GDM1 (cell line): ENCODE results near the gene PCDHB7.
"Not testable (repeated sequence)": the region's sequence is repeated elsewhere in the genome, so short reads cannot be mapped to it uniquely, and the experiment has no call there.

Experiments used
- DNase-seq: peaks from one replicate; lab custom pipeline; 2025; lab: John Stamatoyannopoulos, UW

PCDHB7 gene

DNA sequence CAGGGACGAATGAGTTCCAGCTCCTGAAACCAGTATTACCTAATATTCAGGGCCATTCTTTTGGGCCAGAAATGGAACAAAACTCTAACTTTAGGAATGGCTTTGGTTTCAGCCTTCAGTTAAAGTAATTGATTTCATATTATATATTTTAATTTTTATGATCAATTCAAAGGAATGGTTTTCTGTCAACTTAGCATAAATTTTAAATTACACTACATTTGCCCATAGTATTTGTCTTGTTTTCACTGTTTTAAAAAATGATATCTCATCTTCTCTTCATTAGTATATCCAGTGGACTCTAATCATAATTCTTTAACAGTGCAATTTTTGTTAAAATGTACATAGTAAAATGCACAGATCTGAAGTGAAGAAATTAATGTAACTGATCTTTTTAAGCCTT is 7.9 kb downstream of the PCDHB7 start:
- DNase-seq = no peak

DNA sequence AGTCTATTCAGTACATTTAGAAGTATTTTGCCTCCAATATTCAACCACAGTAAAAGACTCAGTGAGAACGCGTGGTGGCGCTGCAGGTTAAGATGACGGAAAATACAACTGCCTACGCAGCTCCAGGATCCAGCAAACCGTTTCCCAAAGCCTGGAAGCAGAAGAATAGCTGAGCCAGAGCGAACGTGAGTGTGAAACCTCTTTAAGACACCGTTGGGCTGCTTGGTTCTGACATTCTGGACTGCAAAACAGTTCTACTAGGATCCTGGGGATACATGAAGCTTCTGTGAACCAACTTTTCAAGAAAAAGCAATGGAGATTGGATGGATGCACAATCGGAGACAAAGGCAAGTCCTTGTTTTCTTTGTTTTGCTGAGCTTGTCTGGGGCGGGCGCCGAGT is 9.8 kb downstream of the PCDHB7 start, which contains the start of gene PCDHB16:
PCDHB16 (plus strand) TSS at position 140 of the 400 bp plus-strand sequence; CDS start at position 313, 173 bp downstream.
- no peak for DNase-seq

DNA sequence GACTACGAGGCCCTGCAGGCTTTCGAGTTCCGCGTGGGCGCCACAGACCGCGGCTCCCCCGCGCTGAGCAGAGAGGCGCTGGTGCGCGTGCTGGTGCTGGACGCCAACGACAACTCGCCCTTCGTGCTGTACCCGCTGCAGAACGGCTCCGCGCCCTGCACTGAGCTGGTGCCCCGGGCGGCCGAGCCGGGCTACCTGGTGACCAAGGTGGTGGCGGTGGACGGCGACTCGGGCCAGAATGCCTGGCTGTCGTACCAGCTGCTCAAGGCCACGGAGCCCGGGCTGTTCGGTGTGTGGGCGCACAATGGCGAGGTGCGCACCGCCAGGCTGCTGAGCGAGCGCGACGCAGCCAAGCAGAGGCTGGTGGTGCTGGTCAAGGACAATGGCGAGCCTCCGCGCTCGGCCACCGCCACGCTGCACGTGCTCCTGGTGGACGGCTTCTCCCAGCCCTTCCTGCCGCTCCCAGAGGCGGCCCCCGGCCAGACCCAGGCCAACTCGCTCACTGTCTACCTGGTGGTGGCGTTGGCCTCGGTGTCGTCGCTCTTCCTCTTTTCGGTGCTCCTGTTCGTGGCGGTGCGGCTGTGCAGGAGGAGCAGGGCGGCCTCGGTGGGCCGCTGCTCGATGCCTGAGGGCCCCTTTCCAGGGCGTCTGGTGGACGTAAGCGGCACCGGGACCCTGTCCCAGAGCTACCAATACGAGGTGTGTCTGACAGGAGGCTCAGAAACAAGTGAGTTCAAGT is 11.8 kb downstream of the PCDHB7 start:
- not testable (repeated sequence) for DNase-seq

DNA sequence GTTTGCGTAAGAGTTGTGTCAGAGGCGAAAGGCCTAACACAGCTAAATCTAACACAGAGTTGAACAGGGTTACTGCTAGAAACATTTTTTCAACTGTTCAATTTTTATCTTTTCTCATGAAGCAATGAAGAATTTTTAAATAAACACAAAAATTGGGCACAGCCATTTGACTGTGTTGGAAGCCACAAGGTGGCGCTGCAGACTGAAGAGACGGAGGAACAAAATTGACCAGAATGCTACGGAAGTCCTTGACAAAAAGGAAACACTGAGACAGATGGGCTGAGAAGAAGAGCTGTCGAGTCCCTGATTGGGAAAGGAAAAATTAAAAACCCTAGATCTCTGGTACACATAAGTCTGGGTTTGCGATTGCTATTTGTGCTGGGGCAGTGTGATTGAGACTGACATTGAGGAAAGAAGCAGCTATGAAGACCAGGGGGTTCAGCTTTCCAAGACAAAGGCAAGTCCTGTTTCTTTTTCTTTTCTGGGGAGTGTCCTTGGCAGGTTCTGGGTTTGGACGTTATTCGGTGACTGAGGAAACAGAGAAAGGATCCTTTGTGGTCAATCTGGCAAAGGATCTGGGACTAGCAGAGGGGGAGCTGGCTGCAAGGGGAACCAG is 14.6 kb downstream of the PCDHB7 start, which contains the start of gene PCDHB9:
PCDHB9 (plus strand) TSS at position 265 of the 616 bp plus-strand sequence; CDS start at position 423, 158 bp downstream.
- DNase-seq = peak; percentile 46

DNA sequence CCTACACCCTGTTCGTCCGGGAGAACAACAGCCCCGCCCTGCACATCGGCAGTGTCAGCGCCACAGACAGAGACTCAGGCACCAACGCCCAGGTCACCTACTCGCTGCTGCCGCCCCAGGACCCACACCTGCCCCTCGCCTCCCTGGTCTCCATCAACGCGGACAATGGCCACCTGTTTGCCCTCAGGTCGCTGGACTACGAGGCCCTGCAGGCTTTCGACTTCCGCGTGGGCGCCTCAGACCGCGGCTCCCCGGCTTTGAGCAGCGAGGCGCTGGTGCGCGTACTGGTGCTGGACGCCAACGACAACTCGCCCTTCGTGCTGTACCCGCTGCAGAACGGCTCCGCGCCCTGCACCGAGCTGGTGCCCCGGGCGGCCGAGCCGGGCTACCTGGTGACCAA is 16.2 kb downstream of the PCDHB7 start:
- DNase-seq = not testable (repeated sequence)

DNA sequence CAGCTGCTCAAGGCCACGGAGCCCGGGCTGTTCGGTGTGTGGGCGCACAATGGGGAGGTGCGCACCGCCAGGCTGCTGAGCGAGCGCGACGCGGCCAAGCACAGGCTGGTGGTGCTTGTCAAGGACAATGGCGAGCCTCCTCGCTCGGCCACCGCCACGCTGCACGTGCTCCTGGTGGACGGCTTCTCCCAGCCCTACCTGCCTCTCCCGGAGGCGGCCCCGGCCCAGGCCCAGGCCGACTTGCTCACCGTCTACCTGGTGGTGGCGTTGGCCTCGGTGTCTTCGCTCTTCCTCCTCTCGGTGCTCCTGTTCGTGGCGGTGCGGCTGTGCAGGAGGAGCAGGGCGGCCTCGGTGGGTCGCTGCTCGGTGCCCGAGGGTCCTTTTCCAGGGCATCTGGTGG is 16.7 kb downstream of the PCDHB7 start:
- DNase-seq = not testable (repeated sequence)

DNA sequence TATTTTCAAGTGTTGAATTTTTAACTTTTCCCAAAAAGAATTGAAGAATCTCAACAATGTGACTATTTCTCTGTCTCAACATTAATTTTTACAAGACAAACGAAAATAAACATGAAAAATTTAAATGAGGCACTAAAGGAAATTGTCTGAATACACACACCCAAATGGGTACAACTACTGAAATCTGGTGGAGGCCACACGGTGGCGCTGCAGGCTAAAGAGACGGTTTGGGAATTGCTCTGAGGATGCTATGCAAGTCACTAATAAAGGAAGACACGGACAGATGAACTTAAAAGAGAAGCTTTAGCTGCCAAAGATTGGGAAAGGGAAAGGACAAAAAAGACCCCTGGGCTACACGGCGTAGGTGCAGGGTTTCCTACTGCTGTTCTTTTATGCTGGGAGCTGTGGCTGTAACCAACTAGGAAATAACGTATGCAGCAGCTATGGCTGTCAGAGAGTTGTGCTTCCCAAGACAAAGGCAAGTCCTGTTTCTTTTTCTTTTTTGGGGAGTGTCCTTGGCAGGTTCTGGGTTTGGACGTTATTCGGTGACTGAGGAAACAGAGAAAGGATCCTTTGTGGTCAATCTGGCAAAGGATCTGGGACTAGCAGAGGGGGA is 19.8 kb downstream of the PCDHB7 start, which contains the start of gene PCDHB10:
PCDHB10 (plus strand) TSS at position 244 of the 616 bp plus-strand sequence; CDS start at position 444, 200 bp downstream.
- peak; percentile 16 for DNase-seq

DNA sequence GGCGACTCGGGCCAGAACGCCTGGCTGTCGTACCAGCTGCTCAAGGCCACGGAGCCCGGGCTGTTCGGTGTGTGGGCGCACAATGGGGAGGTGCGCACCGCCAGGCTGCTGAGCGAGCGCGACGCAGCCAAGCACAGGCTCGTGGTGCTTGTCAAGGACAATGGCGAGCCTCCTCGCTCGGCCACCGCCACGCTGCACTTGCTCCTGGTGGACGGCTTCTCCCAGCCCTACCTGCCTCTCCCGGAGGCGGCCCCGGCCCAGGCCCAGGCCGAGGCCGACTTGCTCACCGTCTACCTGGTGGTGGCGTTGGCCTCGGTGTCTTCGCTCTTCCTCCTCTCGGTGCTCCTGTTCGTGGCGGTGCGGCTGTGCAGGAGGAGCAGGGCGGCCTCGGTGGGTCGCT is 21.9 kb downstream of the PCDHB7 start:
- not testable (repeated sequence) for DNase-seq

DNA sequence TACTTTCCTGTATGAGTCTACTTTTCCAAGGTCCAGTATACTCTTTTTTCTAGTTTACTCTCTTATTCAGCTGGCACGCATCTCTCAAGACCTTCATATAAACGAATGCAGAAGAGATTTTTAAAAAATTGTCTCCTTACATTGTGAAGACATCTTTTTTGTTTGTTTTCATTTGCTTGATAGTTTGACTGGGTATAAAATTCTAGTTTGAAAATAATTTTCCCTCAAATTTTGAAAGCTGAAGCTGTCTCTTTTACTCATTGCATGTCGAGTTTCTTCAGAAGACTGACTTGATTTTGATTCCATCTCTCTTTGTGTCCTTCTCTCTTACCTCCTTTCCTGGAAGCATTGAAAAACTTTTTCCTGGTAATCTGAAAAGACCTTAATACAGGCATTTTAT is 23.9 kb downstream of the PCDHB7 start:
- no peak for DNase-seq

DNA sequence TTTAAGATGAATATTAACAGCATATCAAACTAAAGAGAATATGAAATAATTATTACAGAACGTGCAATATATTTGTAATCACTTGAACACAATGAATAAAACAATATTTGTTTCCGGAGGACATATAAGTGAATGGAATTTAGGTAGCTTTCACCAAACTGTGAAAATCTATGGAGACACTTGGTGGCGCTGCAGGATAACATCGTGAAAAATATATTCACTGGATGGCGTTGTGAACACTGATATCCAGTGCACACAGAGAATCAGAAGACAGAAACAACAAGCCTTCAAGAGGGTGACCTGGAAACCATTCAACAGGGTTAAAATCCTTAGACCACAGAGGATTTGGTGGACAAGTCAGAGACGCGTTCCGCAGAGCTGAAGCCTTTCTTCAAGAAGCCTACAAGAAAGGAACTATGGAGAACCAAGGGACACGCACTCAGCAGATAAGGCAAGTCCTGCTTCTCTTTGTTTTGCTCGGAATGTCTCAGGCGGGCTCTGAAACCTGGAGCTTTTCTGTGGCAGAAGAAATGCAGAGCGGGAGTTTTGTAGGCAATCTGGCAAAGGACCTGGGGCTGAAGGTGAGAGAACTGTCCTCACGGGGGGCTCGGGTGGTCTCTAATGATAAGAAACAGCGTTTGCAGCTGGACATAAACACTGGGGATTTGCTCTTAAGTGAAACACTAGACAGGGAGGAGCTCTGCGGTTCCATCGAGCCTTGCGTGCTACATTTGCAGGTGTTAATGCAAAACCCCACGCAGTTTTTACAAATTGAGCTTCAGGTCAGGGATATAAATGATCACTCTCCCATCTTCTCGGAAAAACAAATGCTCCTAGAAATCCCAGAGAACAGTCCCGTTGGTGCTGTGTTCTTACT is 27.2 kb downstream of the PCDHB7 start, which contains the start of gene PCDHB11:
PCDHB11 (plus strand) TSS at position 269 of the 877 bp plus-strand sequence; CDS start at position 417, 148 bp downstream.
- DNase-seq = no peak

DNA sequence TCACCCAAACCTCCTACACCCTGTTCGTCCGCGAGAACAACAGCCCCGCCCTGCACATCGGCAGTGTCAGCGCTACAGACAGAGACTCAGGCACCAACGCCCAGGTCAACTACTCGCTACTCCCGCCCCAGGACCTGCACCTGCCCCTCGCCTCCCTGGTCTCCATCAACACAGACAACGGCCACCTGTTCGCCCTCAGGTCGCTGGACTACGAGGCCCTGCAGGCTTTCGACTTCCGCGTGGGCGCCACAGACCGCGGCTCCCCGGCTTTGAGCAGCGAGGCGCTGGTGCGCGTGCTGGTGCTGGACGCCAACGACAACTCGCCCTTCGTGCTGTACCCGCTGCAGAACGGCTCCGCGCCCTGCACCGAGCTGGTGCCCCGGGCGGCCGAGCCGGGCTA is 28.7 kb downstream of the PCDHB7 start:
- DNase-seq = not testable (repeated sequence)

DNA sequence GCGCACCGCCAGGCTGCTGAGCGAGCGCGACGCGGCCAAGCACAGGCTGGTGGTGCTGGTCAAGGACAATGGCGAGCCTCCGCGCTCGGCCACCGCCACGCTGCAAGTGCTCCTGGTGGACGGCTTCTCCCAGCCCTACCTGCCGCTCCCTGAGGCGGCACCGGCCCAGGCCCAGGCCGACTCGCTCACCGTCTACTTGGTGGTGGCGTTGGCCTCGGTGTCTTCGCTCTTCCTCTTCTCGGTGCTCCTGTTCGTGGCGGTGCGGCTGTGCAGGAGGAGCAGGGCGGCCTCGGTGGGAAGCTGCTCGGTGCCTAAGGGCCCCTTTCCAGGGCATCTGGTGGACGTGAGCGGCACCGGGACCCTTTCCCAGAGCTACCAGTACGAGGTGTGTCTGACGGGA is 29.2 kb downstream of the PCDHB7 start:
- DNase-seq = not testable (repeated sequence)

DNA sequence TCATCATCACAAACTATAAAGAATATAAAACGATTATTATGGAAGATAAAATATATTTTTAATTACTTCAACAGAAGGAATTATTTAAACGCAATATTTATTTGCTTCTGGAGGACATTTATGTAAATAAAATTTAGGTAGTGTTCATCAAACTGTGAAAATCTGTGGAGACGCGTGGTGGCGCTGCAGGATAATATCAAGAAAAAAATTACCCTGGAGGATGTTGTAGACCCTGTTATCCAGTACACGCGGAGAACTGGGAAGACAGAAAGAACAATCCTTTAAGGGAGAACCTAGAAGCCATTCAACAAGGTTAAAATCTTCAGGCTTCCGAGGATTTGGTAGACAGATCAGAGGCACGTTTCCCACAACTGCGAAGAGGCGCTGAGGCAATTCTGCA is 36.0 kb downstream of the PCDHB7 start, which contains the start of gene PCDHB12:
PCDHB12 (plus strand) TSS at position 242 of the 400 bp plus-strand sequence. CDS start 189 bp downstream, outside the sequence.
- DNase-seq = no peak

DNA sequence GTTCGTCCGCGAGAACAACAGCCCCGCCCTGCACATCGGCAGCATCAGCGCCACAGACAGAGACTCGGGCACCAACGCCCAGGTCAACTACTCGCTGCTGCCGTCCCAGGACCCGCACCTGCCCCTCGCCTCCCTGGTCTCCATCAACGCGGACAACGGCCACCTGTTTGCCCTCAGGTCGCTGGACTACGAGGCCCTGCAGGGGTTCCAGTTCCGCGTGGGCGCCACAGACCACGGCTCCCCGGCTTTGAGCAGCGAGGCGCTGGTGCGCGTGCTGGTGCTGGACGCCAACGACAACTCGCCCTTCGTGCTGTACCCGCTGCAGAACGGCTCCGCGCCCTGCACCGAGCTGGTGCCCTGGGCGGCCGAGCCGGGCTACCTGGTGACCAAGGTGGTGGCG is 37.8 kb downstream of the PCDHB7 start:
- not testable (repeated sequence) for DNase-seq

DNA sequence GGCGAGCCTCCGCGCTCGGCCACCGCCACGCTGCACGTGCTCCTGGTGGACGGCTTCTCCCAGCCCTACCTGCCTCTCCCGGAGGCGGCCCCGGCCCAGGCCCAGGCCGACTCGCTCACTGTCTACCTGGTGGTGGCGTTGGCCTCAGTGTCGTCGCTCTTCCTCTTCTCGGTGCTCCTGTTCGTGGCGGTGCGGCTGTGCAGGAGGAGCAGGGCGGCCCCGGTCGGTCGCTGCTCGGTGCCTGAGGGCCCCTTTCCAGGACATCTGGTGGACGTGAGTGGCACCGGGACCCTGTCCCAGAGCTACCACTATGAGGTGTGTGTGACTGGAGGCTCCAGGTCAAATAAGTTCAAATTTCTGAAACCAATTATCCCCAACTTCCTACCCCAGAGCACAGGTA is 38.4 kb downstream of the PCDHB7 start:
- not testable (repeated sequence) for DNase-seq

DNA sequence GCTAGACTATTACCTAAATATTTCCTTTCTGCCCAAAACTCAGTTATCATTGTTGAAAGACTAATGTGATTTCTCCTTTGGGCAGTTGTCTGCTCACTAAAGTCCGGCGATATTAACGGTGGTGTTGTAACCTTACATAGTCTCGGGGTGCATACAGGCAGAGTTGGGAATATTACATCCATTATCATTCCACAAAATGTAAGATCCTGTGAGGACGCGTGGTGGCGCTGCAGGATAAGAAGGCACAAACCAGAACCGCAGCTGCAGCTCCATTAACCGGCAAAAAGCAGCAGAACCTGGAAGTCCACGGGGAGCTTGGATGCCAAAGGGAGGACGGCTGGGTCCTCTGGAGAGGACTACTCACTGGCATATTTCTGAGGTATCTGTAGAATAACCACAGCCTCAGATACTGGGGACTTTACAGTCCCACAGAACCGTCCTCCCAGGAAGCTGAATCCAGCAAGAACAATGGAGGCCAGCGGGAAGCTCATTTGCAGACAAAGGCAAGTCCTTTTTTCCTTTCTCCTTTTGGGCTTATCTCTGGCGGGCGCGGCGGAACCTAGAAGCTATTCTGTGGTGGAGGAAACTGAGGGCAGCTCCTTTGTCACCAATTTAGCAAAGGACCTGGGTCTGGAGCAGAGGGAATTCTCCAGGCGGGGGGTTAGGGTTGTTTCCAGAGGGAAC is 41.4 kb downstream of the PCDHB7 start, which contains the start of gene PCDHB13:
PCDHB13 (plus strand) TSS at position 264 of the 684 bp plus-strand sequence; CDS start at position 469, 205 bp downstream.
- DNase-seq = not testable (repeated sequence)

DNA sequence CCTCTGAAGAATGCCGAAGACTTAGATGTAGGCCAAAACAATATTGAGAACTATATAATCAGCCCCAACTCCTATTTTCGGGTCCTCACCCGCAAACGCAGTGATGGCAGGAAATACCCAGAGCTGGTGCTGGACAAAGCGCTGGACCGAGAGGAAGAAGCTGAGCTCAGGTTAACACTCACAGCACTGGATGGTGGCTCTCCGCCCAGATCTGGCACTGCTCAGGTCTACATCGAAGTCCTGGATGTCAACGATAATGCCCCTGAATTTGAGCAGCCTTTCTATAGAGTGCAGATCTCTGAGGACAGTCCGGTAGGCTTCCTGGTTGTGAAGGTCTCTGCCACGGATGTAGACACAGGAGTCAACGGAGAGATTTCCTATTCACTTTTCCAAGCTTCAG is 42.1 kb downstream of the PCDHB7 start:
- DNase-seq = not testable (repeated sequence)

DNA sequence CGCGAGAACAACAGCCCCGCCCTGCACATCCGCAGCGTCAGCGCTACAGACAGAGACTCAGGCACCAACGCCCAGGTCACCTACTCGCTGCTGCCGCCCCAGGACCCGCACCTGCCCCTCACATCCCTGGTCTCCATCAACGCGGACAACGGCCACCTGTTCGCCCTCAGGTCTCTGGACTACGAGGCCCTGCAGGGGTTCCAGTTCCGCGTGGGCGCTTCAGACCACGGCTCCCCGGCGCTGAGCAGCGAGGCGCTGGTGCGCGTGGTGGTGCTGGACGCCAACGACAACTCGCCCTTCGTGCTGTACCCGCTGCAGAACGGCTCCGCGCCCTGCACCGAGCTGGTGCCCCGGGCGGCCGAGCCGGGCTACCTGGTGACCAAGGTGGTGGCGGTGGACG is 43.1 kb downstream of the PCDHB7 start:
- not testable (repeated sequence) for DNase-seq

DNA sequence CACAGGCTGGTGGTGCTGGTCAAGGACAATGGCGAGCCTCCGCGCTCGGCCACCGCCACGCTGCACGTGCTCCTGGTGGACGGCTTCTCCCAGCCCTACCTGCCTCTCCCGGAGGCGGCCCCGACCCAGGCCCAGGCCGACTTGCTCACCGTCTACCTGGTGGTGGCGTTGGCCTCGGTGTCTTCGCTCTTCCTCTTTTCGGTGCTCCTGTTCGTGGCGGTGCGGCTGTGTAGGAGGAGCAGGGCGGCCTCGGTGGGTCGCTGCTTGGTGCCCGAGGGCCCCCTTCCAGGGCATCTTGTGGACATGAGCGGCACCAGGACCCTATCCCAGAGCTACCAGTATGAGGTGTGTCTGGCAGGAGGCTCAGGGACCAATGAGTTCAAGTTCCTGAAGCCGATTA is 43.6 kb downstream of the PCDHB7 start:
- not testable (repeated sequence) for DNase-seq

DNA sequence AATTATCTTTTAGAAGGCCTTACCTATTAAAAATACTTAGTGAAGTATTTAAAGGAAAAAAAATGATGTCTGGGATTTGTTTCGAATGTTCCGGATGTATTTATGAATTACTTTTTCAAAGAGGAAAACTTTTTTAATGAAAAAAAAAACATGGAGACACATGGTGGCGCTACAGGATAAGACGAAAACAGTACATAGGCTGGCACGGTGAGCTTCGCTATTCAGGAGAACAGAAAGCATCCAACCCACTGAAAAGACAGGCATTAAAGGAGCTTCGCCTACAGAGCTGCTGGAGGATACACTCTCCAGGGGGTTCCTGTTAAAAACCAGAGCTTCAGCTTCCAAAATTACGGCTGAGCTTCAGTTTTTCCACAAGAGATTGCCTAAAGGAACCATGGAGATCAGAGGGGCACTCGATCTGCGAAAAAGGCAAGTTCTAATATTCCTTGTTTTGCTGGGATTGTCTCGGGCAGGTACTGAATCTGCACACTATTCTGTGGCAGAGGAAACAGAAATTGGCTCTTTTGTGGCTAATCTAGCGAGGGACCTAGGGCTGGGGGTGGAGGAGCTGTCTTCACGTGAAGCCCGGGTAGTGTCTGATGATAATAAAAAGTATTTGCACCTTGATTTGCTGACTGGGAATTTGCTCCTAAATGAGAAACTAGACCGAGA is 50.8 kb downstream of the PCDHB7 start, which contains the start of gene PCDHB14:
PCDHB14 (plus strand) TSS at position 232 of the 672 bp plus-strand sequence; CDS start at position 395, 163 bp downstream.
- peak; percentile 6 for DNase-seq
